ENCODE data around the gene RASSF1.

The RASSF1 gene

DNA sequence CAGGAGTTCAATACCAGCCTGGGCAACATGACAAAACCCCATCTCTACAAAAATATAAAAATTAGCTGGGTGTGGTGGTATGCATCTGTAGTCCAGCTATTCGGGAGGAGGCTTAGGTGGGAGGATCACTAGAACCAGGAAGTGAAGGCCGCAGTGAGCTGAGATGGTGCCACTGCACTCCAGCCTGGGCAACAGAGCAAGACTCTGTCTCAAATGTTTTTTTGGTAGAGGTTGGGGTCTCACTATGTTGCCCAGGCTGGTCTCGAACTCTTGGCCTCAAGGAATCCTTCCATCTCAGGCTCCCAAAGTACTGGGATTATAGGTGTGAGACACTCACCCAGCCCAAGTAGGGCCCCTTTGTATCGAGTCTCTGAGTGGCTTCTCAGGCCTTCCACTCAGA lies 46.5 kb downstream of the RASSF1 start:
- DNase-seq, result no peak
- TF ChIP-seq, protein P1, sequence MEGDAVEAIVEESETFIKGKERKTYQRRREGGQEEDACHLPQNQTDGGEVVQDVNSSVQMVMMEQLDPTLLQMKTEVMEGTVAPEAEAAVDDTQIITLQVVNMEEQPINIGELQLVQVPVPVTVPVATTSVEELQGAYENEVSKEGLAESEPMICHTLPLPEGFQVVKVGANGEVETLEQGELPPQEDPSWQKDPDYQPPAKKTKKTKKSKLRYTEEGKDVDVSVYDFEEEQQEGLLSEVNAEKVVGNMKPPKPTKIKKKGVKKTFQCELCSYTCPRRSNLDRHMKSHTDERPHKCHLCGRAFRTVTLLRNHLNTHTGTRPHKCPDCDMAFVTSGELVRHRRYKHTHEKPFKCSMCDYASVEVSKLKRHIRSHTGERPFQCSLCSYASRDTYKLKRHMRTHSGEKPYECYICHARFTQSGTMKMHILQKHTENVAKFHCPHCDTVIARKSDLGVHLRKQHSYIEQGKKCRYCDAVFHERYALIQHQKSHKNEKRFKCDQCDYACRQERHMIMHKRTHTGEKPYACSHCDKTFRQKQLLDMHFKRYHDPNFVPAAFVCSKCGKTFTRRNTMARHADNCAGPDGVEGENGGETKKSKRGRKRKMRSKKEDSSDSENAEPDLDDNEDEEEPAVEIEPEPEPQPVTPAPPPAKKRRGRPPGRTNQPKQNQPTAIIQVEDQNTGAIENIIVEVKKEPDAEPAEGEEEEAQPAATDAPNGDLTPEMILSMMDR (IDR thresholded peaks at IDR 0.05; ENCODE audit: low read depth, low read length), result no peak
- Histone ChIP-seq H3K9me3 (ENCODE audit: severe bottlenecking) (no peaks in the 10 kb centered on the region), H3K27ac (no peak overlapping the region), H3K4me3 (ENCODE audit: low read depth, low read length) (no peak overlapping the region), H3K36me3 (peaks cover 19% of the 10 kb centered on the region), H3K27me3 (ENCODE audit: insufficient read depth, low read depth, severe bottlenecking) (no peaks in the 10 kb centered on the region)

DNA sequence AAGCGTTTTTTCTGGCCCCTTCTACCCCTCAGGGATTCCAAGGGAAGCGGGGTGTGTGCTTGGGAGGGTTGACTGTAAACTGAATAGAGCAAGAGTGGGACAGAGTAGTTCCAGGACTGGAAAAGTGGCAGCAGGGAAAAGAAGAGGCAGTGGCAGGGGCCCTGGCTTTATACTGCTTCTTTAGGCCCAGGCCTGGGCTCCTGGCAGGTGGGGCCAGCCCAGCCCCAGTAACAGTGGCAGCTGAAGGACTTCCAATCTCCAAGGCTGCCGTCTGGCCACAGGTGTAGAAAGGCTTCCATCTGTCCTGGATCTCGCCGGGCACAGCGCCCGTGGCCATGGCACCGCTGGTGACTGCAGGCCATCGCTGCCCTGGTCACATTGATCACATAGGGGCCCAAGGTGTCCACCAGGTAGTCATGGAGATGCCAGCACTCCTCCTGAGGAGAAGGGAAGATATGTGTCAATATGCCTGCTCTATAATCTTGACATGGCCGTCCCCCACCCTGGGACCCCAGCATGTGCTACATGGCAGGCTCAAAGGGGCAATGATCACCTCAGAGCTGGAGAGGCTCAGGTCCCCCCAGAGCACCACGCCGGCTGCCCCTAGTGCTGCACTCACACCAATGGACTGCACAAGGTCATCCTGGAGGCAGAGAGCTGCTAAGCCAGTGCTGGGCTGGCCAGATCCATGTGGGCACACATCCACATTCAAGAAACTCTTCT lies 47.4 kb downstream of the RASSF1 start:
- H3K27ac ChIP-seq, result peak overlapping the region; percentile 64
- TF ChIP-seq, protein P1 (IDR thresholded peaks at IDR 0.05; ENCODE audit: low read depth, low read length), result no peak
- H3K36me3 ChIP-seq, result peaks cover 27% of the 10 kb centered on the region
- H3K27me3 ChIP-seq (ENCODE audit: insufficient read depth, low read depth, severe bottlenecking), result no peaks in the 10 kb centered on the region
- H3K9me3 ChIP-seq (ENCODE audit: severe bottlenecking), result no peaks in the 10 kb centered on the region
- DNase-seq, result no peak
- H3K4me3 ChIP-seq (ENCODE audit: low read depth, low read length), result peak overlapping the region; percentile 25

DNA sequence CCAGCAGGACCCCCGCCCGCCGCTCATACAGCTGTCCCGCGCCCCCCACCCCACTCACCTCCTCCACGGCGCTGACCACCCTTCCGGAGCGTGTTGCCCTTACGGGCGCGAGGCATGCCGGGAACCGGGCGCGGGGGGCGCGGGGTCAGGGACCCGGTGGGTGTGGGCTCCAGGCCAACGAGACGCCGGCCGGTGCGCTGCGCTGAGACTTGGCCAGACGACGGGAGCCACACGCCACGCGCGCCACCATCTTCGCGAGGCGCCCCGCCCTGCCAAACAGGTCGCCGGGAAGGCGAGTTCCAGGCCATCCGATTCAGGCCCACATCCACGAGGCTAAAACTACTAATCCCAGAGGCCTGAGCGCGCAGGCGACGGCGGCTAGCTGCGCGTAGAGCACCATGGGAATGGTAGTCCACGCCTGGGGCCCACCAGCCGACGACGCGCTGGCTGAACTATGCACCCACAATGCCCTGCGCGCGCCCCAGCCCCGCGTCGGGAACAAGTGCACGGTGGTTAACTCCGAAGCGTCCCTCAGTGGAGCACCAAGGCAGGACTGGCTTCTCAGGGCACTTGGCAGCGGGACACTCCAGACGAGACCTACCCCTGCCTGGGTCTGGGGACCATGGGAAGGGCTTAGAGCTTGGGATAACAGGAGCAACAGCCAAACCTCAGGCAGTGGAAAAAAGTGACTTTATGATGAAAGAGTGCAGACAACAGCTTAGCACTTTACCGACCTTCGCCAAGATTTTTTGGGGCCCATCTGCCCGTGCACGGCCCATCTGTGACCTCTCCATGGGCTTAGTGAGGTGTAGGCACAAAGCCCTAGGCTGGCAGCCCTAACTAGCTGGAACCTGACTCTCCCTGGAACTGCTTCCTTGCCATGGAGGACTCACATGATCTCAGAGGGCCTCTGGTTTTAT lies 48.2 kb downstream of the RASSF1 start, which contains the start of gene IFRD2:
Gene IFRD2, minus strand, starts transcription at position 271 of the 920 bp plus-strand sequence. Its CDS starts 155 bp downstream, at position 116.
- DNase-seq, result peak; percentile 97

DNA sequence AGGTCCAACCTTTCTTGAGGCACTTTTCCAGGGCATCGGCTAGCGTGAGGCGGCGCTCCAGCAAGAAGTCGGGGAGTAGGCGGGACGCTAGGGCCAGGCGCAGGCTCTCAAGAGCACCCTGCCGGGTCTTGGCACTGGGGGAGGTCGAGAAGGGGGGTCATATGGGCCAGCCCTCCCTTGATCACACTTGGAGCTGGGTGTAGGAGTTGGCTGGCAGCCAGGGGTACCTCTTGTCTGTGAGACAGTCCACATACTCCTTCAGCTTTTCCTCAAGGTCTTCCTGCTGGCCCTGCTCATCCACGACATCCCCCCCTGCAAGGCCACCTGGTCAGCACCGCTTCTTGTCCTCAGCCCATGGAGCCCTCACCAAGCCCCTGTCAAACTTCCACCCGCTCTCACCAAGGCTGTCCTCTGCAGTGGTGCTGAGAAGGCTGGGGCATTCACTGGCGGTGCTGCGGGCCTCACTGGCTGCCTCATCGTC lies 50.4 kb downstream of the RASSF1 start:
- TF ChIP-seq, protein P1 (IDR thresholded peaks at IDR 0.05; ENCODE audit: low read depth, low read length), result no peak
- Histone ChIP-seq H3K27me3 (ENCODE audit: insufficient read depth, low read depth, severe bottlenecking) (no peaks in the 10 kb centered on the region), H3K36me3 (peaks cover 36% of the 10 kb centered on the region), H3K9me3 (ENCODE audit: severe bottlenecking) (no peaks in the 10 kb centered on the region), H3K27ac (no peak overlapping the region), H3K4me3 (ENCODE audit: low read depth, low read length) (no peak overlapping the region)
- no peak for DNase-seq

More for the DNA sequence above, 48.2 kb downstream of the RASSF1 start, which contains the start of gene IFRD2:
- H3K27me3 ChIP-seq (ENCODE audit: insufficient read depth, low read depth, severe bottlenecking), result no peaks in the 10 kb centered on the region
- peaks cover 33% of the 10 kb centered on the region for H3K36me3 ChIP-seq
- no peaks in the 10 kb centered on the region for H3K9me3 ChIP-seq (ENCODE audit: severe bottlenecking)
- peak within 1 kb of the TSS; percentile 78 for H3K27ac ChIP-seq
- TF ChIP-seq, protein P1 (IDR thresholded peaks at IDR 0.05; ENCODE audit: low read depth, low read length), result no peak
- H3K4me3 ChIP-seq (ENCODE audit: low read depth, low read length), result peak within 1 kb of the TSS; percentile 71

DNA sequence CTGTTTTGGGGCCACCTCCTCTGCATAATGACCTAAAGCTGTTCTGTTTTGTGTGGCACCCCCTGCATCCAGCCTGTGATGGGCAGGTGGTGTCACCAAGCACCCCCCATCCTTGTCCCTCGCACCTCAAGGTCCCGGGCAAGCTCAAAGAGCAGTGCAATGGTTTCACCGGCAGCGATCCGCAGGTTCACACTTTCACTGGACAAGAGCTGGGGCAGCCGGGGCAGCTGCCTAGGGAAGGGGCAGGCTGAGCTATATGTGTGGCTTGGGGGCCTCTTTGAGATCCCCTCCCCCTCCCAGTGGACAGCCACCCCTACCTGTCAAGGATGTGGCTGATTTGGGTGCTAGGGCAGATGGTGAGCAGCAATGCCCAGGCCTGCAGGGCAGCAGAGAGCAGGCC lies 51.5 kb downstream of the RASSF1 start:
- TF ChIP-seq, protein P1 (IDR thresholded peaks at IDR 0.05; ENCODE audit: low read depth, low read length), result no peak
- Histone ChIP-seq H3K27me3 (ENCODE audit: insufficient read depth, low read depth, severe bottlenecking) (no peaks in the 10 kb centered on the region), H3K27ac (no peak overlapping the region), H3K4me3 (ENCODE audit: low read depth, low read length) (no peak overlapping the region), H3K9me3 (ENCODE audit: severe bottlenecking) (no peaks in the 10 kb centered on the region), H3K36me3 (peaks cover 36% of the 10 kb centered on the region)
- DNase-seq, result no peak

Measured in WERI-Rb-1 (cell line).